Activated CD4-positive, CD25-positive, alpha-beta regulatory T cell treated with anti-CD3 and anti-CD28 coated beads, Interleukin-2, amount 50 U/mL, for 72 hours (primary cell): ENCODE data around the gene OSTF1.

ENCODE experiments used
- DNase-seq: peaks from one replicate; pipeline ENCODE4 v3.0.0; 2021

Gene OSTF1

DNA sequence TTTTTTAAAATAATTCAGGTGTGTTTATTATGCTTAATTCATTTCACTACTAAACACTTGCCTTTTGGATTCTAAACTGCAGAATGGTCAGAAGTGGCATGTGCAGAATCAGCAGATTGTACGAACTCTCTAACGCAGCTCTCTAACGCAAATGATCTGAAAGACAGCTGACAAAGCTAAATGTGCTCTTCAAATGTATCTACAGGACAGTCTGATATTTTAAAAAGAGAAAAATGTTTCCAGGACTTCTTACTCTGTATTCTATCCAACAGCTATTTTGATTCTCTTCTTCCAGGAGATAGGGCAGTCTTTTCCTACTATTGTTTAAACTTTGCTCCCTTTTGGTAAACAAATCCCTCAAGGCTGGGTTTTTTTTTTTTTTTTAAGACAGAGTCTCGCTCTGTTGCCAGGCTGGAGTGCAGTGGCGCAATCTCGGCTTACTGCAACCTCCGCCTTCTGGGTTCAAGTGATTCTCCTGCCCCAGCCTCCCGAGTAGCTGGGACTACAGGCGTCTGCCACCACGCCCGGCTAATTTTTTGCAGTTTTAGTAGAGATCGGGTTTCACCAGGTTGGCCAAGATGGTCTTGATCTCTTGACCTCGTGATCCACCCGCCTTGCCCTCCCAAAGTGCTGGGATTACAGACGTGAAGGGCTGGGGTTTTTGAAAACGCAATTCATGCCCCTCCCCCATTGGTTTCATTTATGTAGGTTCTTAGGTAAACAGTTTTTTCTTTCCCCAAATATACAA is 1.6 kb upstream of the OSTF1 start:
- no peak for DNase-seq

GRCh38 chr9:75087289-75087823 is 958 bp upstream of the OSTF1 start:
- peak; percentile 36 for DNase-seq

DNA sequence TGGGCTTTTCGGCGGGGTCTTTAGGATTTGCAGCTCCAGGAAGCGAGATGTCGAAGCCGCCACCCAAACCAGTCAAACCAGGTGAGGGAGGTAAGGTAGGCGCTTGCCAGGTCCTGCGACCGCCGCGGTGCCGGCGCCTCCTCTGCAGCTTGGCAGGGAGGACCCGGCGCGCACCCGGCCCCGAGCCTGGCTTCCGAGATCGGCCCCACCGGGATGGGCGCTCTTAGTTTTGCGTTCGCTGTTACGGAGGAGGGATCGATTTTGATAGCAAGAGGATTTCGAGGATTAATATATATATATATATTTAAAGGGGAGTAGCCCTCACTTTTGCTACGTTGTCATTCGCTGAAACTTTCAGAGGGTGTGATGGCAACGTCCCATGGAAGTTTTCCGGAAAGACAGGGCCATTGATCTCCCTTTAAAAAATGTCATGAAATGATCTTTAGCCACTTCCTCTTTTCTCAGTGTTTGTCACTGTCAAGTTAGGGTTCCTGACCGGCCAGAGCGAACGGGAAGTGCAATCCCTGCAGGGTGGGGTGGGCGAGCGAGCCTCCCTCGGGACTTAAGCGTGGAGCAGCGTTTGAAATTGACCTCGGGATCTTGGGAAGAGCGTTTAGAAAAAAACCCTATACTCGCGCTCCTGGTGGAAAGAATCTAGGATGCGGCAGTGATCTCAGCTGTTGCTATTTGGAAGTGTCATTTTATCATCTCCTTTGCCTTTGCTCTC is 495 bp downstream of the OSTF1 start:
- peak; percentile 35 for DNase-seq

DNA sequence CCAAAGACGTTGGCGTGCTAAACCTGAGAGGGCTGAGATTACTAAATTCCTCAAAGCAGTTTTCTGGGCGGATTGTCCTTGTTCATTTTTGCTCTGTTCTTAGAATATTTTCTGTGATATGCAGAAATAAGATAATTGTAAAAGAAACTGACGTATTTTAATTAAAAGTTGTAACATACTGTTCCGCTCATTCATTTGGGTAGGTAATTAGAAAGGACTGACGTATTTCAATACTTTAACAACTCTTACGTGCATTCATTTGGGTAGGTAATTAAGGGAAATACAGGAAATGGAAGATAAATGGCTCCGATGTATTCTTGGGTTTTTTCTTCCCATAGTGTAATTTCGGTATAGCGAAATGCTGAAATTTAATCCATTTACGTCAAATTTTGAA is 1.1 kb downstream of the OSTF1 start:
- no peak for DNase-seq

DNA sequence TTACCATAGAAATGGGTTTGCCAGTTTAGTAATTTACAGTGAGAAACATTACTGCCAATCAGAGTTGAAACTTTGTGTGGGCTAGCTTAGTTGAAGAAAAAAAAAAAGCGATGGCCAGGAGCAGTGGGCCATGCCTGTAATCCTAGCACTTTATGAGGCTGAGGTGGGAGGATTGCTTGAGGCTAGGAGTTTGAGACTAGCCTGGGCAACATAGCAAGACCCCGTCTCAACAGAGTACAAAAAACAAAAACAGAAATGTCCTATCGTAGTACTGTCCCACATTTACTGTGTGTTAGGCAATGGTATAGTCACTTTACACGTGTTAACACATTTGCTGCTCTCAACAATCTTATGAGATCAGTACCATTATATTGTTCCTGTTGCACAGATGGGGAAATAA is 2.3 kb downstream of the OSTF1 start:
- DNase-seq, result no peak

DNA sequence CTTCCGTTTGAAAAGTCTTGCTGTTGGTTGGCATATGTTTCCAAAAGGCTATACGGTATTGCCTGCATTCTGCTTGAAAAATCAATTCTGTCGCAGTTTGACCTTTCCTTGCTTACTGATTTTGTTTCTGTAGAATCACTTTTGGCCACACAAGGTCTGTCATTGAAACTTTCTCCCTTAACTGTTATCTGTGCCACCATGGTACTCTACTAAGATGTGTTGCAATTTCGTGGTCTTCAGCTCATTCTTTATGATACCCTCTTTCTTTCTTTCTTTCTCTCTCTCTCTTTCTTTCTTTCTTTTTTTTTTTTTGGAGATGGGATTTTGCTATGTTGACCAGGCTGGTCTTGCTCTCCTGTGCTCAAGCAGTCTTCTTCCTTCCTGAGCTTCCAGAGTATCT is 4.5 kb downstream of the OSTF1 start:
- DNase-seq, result no peak

DNA sequence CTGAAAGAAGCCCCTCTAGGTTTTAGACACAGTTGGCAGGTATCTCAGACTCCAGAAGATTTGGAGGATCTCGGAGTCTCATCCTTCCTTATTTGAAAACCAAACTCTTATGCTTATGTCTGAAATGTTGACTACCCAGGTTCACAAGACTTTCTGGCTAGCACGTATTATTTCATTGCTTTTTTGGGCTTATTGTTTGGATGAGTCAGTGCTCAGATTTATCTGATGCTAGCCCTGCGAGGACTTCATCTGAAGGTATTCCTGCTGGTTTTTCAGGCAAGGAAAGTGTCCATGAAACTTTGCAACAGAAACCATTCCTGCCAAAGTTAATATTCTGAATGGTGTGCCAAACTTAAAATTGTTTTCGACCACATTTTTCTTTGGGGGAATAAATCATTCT is 8.5 kb downstream of the OSTF1 start:
- DNase-seq, result no peak

DNA sequence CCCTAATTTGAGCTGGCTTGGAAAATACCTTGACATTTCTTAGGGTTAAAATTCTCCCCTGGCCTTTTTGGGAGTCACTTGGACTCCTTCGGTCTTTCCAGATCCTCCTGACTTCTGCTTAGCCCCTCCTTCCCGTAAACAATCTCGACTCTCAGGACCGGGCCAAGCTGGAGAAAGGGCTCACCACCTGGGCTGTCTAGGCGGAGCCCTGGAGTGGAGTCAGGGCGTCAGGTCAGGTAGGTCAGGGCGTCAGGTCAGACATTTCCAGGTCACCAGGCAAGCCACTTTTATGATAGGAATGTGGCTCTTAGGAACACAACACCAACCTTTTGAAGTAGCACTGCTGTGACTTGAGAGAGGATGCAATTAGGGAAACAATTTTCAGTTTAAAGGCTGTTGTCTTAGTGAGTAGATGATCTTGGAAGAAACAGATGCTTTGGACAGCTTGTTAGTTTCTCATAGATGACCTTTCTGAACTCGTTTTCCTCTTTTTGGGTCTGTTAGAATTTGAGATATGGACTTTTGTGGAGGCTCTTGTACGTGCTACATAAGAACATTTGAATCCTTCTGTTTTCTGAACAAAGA is 12.8 kb downstream of the OSTF1 start:
- no peak for DNase-seq

GRCh38 chr9:75102177-75102790 is 14.0 kb downstream of the OSTF1 start:
- no peak for DNase-seq

- no peak for DNase-seq
Measured at GRCh38 chr9:75104607-75105006, 16.3 kb downstream of the OSTF1 start.

DNA sequence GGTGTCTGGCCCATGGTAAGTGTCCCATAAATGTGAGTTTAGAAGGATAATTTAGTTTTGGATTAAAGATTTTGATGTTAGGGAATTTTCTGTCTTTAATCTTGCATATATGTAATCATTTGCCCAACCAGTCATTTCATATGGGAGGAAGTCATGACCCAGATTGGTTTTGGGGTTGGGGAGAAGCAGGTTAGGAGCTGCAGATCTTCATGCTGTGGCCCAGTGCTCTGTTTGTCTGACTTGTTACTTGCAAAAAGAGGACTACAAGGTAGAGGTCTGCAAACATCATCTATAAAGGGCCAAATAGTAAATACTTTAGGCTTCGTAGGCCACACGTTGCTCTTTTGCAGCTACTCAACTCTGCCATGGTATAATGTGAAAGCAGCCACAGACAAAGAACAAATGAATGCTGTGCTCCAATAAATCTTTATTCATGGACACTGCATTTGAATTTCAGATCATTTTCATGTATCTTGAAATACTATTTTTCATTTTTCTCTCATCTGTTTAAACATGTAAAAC is 16.8 kb downstream of the OSTF1 start:
- DNase-seq, result no peak

GRCh38 chr9:75105841-75106240 is 17.5 kb downstream of the OSTF1 start:
- DNase-seq, result no peak

GRCh38 chr9:75106857-75107256 is 18.5 kb downstream of the OSTF1 start:
- no peak for DNase-seq

- DNase-seq, result no peak
Measured at GRCh38 chr9:75108571-75108970, 20.3 kb downstream of the OSTF1 start.

- no peak for DNase-seq
Measured at GRCh38 chr9:75109210-75109839, 21.0 kb downstream of the OSTF1 start.

DNA sequence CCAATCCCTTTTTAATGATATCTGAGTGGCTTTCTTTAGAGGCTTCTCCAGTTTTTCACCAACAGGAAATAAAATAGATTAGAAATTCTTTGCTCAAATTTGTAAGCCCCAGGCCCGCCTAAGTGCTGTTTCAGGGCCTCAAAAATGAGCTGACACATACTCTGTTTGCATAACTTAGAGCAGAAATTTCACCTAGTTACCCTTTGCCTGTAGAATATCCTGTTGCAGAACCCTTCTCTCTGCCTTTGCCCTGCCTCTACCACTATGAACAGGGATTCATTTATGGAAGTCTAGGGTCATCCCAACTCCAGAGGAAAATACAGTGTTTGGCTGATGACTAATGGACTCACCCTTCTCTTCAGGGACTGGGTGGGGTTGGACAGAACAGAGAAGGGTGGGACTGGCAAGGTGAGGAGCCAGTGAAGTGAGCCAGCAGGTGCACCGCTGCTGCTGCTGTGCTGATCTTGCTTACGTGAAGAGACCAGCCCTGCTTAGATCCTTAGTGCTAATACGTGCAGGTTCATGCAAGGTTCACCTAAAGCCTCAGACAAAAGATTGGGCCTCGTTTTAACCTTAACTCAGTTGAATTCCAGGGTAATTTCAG is 22.8 kb downstream of the OSTF1 start:
- no peak for DNase-seq

GRCh38 chr9:75112789-75113188 is 24.5 kb downstream of the OSTF1 start:
- no peak for DNase-seq

DNA sequence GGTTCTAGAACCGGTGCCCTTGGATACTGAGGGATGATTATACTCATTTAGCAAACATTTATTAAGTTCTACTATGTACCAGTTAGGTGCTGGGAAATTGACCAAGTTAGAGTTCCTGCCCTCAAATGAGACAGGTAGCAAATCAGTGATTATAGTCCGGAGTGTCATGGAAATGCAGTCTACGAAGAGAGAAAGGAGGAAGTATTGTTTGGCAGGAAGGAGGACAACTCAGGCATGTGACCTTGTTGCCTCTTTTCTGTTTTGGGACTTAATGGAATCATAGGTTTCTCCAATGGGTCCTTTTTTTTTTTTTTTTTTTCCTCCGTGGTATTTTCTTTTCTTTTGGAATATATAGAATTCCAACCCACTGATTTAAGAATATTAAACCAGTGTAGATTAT is 28.0 kb downstream of the OSTF1 start:
- no peak for DNase-seq

DNA sequence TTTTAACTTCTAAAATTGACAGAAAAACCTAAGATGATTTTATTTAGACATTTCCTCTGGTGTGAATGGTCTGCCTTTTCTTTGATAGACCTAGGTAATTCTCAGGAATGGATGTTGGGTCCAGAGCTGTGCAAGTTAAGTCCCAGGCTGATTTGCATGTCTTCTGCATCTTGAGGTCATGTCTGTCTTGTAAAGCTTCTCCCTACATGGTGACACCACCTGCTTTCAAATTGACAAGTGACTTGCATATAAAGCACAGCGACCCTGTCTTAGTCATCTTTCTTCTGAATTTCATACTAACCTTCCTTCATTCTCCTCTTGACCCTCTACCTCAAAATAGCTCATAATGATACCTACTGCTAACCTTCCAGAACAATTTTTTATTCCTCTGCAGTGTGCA is 29.2 kb downstream of the OSTF1 start:
- no peak for DNase-seq

- DNase-seq, result no peak
Measured at GRCh38 chr9:75120686-75121085, 32.4 kb downstream of the OSTF1 start.

- DNase-seq, result no peak
Measured at GRCh38 chr9:75121914-75122558, 33.7 kb downstream of the OSTF1 start.

- no peak for DNase-seq
Measured at GRCh38 chr9:75123696-75124095, 35.4 kb downstream of the OSTF1 start.
